HepG2 (cell line): ENCODE results near the gene NUDT3. TPM values are rescaled to one million over a fixed set of nuclear protein-coding genes. Genes with fewer than 3 reads are reported as not detected.

Experiments used
- AGO1 ChIP-seq: fragments of 200-400 bp; formaldehyde crosslinking; IDR thresholded peaks from 2 replicates; pipeline ENCODE4 v1.6.1; 2017; ENCODE audit warnings: mild to moderate bottlenecking, low read depth, low read length, moderate library complexity; ENCODE audit not compliant: poor library complexity, severe bottlenecking
- ATF7-NPFF ChIP-seq: sonication (generic); formaldehyde crosslinking; IDR thresholded peaks from 2 replicates; pipeline ENCODE4 v1.8.1; 2023; ENCODE audit warnings: mild to moderate bottlenecking, low read depth, missing genetic modification reagents, moderate library complexity
- FOSL2 ChIP-seq: sonication (generic); formaldehyde crosslinking; IDR thresholded peaks from 2 replicates; pipeline ENCODE4 v1.4.0; 2020; ENCODE audit warnings: missing genetic modification reagents
- FOXO1 ChIP-seq: sonication (generic); formaldehyde crosslinking; IDR thresholded peaks from 2 replicates; pipeline ENCODE4 v1.4.0; 2020; ENCODE audit warnings: missing genetic modification reagents
- GTF2F1 ChIP-seq: fragments of 150-350 bp; IDR thresholded peaks from 2 replicates; pipeline ENCODE4 v1.6.1; 2014; ENCODE audit warnings: low read length
- HOXA3 ChIP-seq: sonication (generic); formaldehyde crosslinking; IDR thresholded peaks from 2 replicates; pipeline ENCODE4 v1.5.0; 2020; ENCODE audit warnings: missing genetic modification reagents
- KDM3A ChIP-seq: IDR thresholded peaks from 2 replicates; pipeline ENCODE4 v1.6.1; 2018; ENCODE audit warnings: low read depth, missing compliant biosample characterization
- MTF2 ChIP-seq: sonication (generic); formaldehyde crosslinking; IDR thresholded peaks from 2 replicates; pipeline ENCODE4 v1.5.0; 2020; ENCODE audit warnings: missing genetic modification reagents, borderline replicate concordance
- NCOA2 ChIP-seq: sonication (generic); formaldehyde crosslinking; IDR thresholded peaks from 2 replicates; pipeline ENCODE4 v1.8.0; 2022; ENCODE audit warnings: inconsistent platforms
- NFYB ChIP-seq: sonication (generic); formaldehyde crosslinking; IDR thresholded peaks from 2 replicates; pipeline ENCODE4 v1.4.0; 2020; ENCODE audit warnings: missing genetic modification reagents
- NR2F1 ChIP-seq, 2 experiments: fragments of 450-650 bp in 1 of 2; formaldehyde crosslinking in 1 of 2; IDR thresholded peaks; 2 replicates each; pipeline versions ENCODE4 v1.5.0 to v1.6.1; 2016 to 2020; ENCODE audit warnings: mild to moderate bottlenecking in 1 of 2, missing compliant biosample characterization in 1 of 2, missing genetic modification reagents in 1 of 2, moderate library complexity in 1 of 2
- RARA ChIP-seq: IDR thresholded peaks from 2 replicates; pipeline ENCODE4 v1.6.1; 2016; ENCODE audit warnings: missing genetic modification reagents, missing compliant biosample characterization
- RFXAP ChIP-seq: sonication (generic); formaldehyde crosslinking; IDR thresholded peaks from 2 replicates; pipeline ENCODE4 v1.4.0; 2020; ENCODE audit warnings: missing genetic modification reagents, borderline replicate concordance
- TARDBP ChIP-seq: sonication (generic); formaldehyde crosslinking; IDR thresholded peaks from 2 replicates; pipeline ENCODE4 v1.8.0; 2022; ENCODE audit warnings: mild to moderate bottlenecking, missing genetic modification reagents
- ZBTB3 ChIP-seq: sonication (generic); formaldehyde crosslinking; IDR thresholded peaks from 2 replicates; pipeline ENCODE4 v1.4.0; 2020; ENCODE audit warnings: low read depth, mild to moderate bottlenecking, moderate library complexity, missing genetic modification reagents, borderline replicate concordance
- ZFAT ChIP-seq: sonication (generic); formaldehyde crosslinking; conservative IDR thresholded peaks from 2 replicates; pipeline ENCODE4 v1.8.1; 2023; ENCODE audit warnings: missing genetic modification reagents, inconsistent platforms
- ZIK1 ChIP-seq: sonication (generic); formaldehyde crosslinking; IDR thresholded peaks from 2 replicates; pipeline ENCODE4 v1.5.0; 2020; ENCODE audit warnings: mild to moderate bottlenecking, low read depth, missing genetic modification reagents, borderline replicate concordance
- ZKSCAN8 ChIP-seq: IDR thresholded peaks from 2 replicates; pipeline ENCODE4 v1.6.1; 2016; ENCODE audit warnings: borderline replicate concordance, missing genetic modification reagents, missing compliant biosample characterization
- ZNF251 ChIP-seq: sonication (generic); formaldehyde crosslinking; IDR thresholded peaks from 2 replicates; pipeline ENCODE4 v1.9.0; 2021; ENCODE audit warnings: mild to moderate bottlenecking, missing genetic modification reagents
- ZNF816 ChIP-seq: sonication (generic); formaldehyde crosslinking; IDR thresholded peaks from 2 replicates; pipeline ENCODE4 v1.8.0; 2022; ENCODE audit warnings: missing genetic modification reagents, mild to moderate bottlenecking, borderline replicate concordance
- polyA plus RNA-seq, 8 experiments: library from polyadenylated mRNA; depleted of rRNA in 3 of 8; stranded (reverse) in 7 of 8; unstranded in 1 of 8; fragments of >200 nt; fragmentation: Illumina TruSeq in 4 of 8; extraction: Trizol in 4 of 8; gene quantifications; 2 replicates each; pipeline versions ENCODE4 v1.2.1 to v1.2.3, GENCODE V29; 2011 to 2016; ENCODE audit warnings: low read depth in 4 of 8, missing spikeins in 1 of 8, mixed read lengths in 1 of 8; ENCODE audit not compliant: insufficient read depth in 1 of 8
- total RNA-seq, 5 experiments: library from RNA; depleted of rRNA; stranded (reverse); fragments of >200 nt; fragmentation: Illumina TruSeq; extraction: Trizol; gene quantifications; 2 replicates each; pipeline ENCODE4 v1.2.3, GENCODE V29; 2016; ENCODE audit warnings: low read depth in 1 of 5
- TF ChIP-seq, protein P1 (sequence below): IDR thresholded peaks from 2 replicates; pipeline ENCODE4 v1.6.1; 2016; ENCODE audit warnings: low read depth, borderline replicate concordance
- TF ChIP-seq, protein P2 (sequence below): sonication (generic); formaldehyde crosslinking; IDR thresholded peaks from 2 replicates; pipeline ENCODE4 v1.4.0; 2020; ENCODE audit warnings: missing genetic modification reagents
- TF ChIP-seq, protein P3 (sequence below): IDR thresholded peaks from 2 replicates; pipeline ENCODE4 v1.6.1; 2016; ENCODE audit warnings: missing compliant biosample characterization, missing genetic modification reagents, borderline replicate concordance
- TF ChIP-seq, protein P4 (sequence below): sonication (generic); formaldehyde crosslinking; IDR thresholded peaks from 2 replicates; pipeline ENCODE4 v1.4.0; 2020; ENCODE audit warnings: mild to moderate bottlenecking, missing genetic modification reagents
- TF ChIP-seq, protein P5 (sequence below): IDR thresholded peaks from 2 replicates; pipeline ENCODE4 v1.6.1; 2012; ENCODE audit warnings: low read depth, low read length, improper control_type of control experiment

Gene NUDT3
- total and polyA plus RNA-seq, 2 of the 13 experiments (the other 11 are each of a cell fraction or from before 2014, with no cell fraction given), result 20.2 to 20.6 TPM

DNA sequence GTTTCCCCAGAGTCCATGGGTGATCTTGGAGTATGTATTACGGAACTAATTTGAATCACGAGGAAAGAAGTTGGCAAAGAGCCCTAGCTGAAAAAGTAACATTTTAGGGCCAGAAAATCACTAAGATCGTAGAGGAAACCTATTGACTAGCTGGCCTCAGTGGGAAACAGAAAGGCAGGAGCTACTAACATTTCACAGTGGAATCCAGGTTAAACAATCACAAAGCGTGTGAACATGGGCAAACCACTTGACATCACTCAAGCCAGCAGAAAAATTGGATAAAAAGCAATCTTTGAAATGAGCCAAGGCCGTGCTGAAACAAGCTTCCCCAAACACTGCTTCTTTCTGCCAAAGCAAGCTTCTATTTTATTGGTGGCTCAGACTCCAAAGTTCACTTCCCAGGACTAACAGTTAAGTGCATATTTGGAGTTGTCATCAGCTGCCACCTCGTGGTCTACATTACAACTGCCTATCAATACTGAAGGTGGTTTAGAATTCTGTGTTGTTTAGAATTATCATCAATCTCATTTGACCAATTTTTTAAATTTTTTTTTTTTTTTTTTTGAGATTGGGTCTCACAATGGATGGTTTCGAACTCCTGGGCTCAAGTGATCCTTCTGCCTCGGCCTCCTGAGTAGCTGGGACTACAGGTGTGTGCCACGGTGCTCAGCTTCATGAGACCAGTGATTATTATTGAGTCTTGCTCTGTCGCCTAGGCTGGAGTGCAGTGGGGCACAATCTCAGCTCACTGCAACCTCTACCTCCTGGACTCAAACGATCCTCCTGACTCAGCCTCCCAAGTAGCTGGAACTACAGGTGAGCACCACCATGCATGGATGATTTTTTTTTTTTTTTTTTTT, 22.8 kb upstream of the NUDT3 start (continued):
- peak; percentile 69; the same call in 1 of the 2 replicates for TF ChIP-seq ZKSCAN8 (CRISPR knock-in tag)
- TF ChIP-seq, protein P1, sequence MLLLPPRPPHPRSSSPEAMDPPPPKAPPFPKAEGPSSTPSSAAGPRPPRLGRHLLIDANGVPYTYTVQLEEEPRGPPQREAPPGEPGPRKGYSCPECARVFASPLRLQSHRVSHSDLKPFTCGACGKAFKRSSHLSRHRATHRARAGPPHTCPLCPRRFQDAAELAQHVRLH (CRISPR knock-in tag), result peak; percentile 64; the same call in 1 of the 2 replicates
- TF ChIP-seq RARA (CRISPR knock-in tag), result no peak
- no peak for TF ChIP-seq GTF2F1
- peak; percentile 19; the same call in 1 of the 2 replicates for TF ChIP-seq FOXO1 (CRISPR knock-in tag)
- peak; percentile 41 for TF ChIP-seq FOSL2 (CRISPR knock-in tag)
- TF ChIP-seq, protein P2, sequence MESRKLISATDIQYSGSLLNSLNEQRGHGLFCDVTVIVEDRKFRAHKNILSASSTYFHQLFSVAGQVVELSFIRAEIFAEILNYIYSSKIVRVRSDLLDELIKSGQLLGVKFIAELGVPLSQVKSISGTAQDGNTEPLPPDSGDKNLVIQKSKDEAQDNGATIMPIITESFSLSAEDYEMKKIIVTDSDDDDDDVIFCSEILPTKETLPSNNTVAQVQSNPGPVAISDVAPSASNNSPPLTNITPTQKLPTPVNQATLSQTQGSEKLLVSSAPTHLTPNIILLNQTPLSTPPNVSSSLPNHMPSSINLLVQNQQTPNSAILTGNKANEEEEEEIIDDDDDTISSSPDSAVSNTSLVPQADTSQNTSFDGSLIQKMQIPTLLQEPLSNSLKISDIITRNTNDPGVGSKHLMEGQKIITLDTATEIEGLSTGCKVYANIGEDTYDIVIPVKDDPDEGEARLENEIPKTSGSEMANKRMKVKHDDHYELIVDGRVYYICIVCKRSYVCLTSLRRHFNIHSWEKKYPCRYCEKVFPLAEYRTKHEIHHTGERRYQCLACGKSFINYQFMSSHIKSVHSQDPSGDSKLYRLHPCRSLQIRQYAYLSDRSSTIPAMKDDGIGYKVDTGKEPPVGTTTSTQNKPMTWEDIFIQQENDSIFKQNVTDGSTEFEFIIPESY (CRISPR knock-in tag), result no peak
- TF ChIP-seq RFXAP (CRISPR knock-in tag), result no peak
- TF ChIP-seq ZFAT (CRISPR knock-in tag), result no peak
- no peak for TF ChIP-seq ATF7-NPFF (CRISPR knock-in tag)
- TF ChIP-seq, protein P3, sequence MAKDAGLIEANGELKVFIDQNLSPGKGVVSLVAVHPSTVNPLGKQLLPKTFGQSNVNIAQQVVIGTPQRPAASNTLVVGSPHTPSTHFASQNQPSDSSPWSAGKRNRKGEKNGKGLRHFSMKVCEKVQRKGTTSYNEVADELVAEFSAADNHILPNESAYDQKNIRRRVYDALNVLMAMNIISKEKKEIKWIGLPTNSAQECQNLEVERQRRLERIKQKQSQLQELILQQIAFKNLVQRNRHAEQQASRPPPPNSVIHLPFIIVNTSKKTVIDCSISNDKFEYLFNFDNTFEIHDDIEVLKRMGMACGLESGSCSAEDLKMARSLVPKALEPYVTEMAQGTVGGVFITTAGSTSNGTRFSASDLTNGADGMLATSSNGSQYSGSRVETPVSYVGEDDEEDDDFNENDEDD (CRISPR knock-in tag), result no peak
- no peak for TF ChIP-seq ZIK1
- peak; percentile 38; the same call in 1 of the 2 replicates for TF ChIP-seq HOXA3 (CRISPR knock-in tag)
- no peak for TF ChIP-seq ZNF816 (CRISPR knock-in tag)
- TF ChIP-seq TARDBP (CRISPR knock-in tag), result peak; percentile 37; the same call in 1 of the 2 replicates
- TF ChIP-seq MTF2, result no peak
- TF ChIP-seq, protein P4, sequence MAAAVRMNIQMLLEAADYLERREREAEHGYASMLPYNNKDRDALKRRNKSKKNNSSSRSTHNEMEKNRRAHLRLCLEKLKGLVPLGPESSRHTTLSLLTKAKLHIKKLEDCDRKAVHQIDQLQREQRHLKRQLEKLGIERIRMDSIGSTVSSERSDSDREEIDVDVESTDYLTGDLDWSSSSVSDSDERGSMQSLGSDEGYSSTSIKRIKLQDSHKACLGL (CRISPR knock-in tag), result no peak
- TF ChIP-seq ZBTB3, result 0 out of 2 replicates have a peak, but pooled peaks have one; percentile 19
- TF ChIP-seq, protein P5, sequence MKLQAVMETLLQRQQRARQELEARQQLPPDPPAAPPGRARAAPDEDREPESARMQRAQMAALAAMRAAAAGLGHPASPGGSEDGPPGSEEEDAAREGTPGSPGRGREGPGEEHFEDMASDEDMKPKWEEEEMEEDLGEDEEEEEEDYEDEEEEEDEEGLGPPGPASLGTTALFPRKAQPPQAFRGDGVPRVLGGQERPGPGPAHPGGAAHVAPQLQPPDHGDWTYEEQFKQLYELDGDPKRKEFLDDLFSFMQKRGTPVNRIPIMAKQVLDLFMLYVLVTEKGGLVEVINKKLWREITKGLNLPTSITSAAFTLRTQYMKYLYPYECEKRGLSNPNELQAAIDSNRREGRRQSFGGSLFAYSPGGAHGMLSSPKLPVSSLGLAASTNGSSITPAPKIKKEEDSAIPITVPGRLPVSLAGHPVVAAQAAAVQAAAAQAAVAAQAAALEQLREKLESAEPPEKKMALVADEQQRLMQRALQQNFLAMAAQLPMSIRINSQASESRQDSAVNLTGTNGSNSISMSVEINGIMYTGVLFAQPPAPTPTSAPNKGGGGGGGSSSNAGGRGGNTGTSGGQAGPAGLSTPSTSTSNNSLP, result peak; percentile 90
- TF ChIP-seq NCOA2 (CRISPR knock-in tag), result peak; percentile 30; the same call in 1 of the 2 replicates
- no peak for TF ChIP-seq NR2F1 (CRISPR knock-in tag; IDR thresholded peaks at IDR 0.05)
- peak; percentile 33 for TF ChIP-seq NFYB (CRISPR knock-in tag)
- TF ChIP-seq ZNF251 (CRISPR knock-in tag), result no peak
- TF ChIP-seq KDM3A, result no peak
- no peak for TF ChIP-seq AGO1
